ENCODE results near the gene CACNG8.
A peak's percentile ranks its signal among the peaks of the same experiment; 100 is the strongest.

The CACNG8 gene

DNA sequence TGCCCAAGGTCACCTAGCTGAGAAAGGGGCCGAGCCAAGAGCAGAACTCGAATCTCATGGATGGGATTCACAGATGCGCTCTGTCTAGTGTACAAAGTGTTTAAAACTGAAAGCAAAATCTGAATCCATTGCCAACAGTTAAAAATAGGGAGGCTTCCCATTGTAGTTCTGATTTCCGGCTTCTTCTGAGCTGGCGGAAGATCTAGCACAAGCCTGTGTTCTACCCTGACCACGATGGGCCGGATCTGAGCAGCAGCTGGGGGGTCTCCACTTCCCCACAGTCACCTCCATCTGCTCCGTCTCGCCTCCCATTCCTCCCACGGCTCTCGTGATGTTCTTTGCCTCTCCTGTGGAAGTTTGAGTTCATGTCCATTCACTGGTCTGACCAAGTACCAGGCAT is 2.4 kb downstream of the CACNG8 start:
- no peak for DNase-seq

DNA sequence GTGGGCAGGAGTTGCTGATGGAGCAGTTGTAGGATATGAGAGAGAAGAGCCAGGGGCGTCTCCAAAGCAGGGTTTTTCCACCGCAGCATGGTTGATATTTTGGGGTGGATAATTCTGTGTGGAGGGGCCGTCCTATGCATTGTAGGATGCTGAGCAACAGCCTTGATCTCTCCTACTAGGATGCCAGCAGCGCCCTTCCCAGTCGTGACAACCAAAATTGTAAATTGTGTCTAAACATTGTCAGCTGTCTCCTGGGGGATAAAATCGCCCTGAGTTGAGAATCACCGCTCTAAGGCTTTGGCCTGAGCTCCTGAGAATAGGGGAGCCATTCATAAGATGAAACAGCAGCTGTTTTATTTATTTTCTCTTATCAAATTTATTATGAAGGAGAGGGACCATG is 4.2 kb downstream of the CACNG8 start:
- DNase-seq = no peak

DNA sequence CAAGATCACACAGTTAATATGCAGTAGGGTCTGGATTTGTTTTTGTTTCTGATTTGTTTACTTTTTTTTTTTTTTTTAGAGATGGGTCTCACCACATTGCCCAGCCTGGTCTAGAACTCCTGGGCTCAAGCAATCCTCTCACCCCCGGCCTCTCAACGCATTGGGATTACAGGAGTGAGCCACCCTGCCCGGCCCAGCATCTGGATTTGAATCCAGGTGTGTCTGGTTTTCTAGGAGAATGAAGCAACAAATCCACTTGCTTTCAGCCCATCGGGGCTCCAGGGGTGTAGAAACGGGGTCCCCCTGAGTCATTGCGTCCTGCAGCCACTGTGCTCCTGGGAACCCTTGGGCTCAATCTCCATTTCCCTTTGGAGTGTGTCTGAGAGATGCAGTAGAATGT is 6.6 kb downstream of the CACNG8 start:
- no peak for DNase-seq

DNA sequence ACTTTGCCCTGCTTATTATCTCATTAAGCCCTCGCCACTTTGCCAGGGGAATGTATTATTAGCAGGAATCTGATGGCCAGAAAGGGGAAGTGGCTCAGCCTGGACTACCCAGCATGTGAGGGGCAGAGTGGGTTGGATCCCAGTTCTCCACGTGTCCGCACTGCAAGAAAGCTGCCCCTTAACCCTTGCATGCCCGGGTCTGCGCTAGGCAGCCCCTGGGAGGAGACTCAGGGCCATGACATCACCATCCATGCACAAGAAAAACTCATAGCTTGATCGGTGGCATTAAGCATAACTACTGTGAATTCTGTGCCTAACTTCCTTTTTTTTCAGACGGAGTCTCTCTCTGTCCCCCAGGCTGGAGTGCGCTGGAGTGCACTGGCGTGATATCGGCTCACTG is 8.9 kb downstream of the CACNG8 start:
- DNase-seq = no peak

DNA sequence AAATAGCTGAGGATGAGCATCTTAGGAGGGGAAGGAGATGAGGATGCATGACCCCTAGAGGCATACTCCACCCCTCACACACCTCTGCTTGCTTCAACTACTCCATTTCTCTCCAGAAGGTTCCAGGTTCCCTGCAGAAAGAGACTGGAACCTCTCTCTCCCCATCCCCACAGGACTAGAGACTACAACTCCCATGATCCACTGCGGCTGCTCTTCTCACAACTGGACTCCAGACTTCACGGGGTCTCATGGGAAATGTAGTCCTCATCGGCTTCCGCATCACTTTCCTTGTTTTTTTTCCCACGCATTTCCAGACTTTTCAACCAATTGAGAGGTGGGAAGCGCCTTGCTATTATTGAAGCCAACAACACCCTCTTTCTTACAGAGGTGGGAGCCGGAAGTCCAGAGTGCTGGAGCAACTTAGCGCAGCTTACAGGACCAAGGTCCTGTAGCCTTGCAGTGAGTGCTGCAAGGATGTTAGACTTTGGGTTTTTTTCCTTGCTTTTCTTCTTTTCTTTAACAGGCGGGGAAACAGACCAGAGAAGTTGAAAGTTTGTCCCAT is 14.8 kb downstream of the CACNG8 start:
- peak in 1 of 2 experiments; percentile 33 for DNase-seq

DNA sequence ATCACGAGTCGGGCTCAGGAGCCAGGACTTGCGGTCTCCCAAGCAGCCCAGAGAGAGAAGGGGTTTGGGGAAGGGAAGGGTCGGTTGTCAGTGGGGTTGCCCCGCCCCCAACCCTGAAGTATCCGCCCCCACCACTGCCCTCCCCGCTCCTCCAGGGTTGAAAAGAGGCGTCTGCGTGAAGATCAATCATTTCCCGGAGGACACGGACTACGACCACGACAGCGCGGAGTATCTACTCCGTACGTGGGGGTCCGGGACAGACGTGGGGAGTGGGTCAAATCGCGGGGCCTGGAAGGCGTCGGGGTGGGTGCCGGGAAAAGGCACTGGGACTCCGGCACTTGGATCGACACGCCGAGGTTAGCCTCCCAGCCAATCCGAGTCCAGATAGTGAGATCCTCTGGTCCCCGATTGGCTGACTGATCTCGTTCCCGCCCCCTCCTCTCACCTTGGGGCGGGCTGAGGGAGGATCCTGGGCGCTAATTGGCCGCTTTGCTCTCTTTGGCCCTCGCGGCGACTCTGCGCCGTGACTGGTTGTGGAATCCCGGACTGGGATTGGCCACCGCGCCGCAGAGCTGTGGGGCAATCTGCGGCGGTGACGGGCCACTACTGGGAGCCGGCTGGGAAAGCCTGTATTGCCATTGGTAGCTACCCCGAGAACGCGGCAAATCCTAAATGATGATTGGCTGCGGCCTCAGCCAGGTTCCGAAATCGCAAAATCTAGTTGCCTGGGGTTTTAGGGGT is 15.4 kb downstream of the CACNG8 start:
- no peak for DNase-seq

DNA sequence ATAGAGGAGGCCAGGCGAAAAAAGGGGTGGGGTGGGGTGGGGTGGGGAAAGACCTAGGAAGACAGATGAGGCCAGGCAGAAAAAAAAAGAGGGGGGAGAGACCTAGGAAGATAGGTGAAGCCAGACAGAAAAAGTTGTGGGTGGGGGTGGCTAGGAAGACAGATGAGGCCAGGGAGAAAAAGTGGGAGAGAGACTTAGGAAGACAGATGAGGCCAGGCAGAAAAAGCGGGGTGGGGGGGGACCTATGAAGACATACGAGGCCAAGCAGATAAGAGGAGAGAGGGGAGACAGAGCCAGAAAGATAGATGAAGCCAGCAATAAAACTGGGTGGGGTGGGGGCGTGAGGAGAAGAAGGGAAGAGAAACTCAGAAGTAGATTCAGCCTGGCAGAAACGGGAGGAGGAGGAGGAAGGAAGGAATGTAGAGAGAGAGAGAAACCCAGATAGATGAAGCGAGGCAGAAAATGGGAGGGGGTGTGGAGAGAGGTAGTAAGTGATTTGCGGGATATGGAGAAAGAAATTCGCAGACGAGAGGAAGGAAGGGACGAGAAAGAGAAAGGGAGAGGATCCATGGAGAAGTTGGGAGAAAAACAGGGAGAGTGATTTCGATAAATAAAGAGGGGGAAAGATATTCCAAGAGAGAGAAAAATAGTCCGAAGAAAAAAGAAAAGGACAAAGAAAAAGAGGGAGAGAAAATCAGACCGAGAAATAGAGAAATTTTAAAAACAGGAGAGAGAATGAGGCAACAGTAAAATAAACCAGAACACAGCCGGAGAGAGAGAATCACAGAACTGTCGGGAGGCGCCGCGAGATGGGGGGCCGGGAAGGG is 16.5 kb downstream of the CACNG8 start:
- DNase-seq = no peak

DNA sequence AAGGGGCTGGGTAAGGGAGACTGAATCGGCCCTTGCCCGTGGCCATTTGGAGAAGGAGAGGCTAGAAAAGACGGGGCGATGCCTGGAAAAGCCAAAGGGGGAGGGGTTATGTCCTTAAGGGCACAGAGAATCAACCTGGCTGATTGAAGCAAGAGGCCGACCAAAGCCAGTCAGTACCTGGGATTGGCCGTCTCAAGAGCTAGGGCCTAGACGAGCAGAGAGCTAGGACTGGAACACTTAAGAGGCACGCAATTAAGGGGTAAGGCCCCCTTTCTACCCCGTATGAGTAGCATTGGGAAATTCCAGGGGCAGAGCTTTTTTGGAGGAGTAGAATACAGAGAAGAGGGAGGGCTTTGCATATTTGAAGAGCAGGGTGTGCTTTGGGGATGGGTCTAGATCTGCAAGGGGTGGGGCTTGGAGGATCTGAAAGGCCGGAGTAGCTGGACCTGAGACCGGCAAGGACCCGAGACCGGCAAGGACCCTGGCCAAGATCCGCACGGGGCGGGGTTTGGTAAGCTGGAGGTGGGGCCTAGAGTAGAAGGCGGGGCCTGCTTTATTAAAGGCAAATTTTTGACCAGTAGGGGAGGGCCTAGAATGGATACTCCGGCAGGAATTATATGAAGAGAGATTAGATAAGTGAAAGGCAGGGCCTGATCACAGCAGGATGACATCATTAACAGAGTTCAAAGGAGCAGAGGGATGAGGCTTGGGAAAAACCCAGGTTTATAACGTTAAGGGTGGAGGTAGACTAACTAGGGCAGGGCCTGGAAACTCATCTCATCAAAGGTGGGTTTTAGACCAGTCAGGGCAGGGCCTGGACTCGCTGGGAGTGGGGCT is 18.0 kb downstream of the CACNG8 start:
- DNase-seq = no peak

DNA sequence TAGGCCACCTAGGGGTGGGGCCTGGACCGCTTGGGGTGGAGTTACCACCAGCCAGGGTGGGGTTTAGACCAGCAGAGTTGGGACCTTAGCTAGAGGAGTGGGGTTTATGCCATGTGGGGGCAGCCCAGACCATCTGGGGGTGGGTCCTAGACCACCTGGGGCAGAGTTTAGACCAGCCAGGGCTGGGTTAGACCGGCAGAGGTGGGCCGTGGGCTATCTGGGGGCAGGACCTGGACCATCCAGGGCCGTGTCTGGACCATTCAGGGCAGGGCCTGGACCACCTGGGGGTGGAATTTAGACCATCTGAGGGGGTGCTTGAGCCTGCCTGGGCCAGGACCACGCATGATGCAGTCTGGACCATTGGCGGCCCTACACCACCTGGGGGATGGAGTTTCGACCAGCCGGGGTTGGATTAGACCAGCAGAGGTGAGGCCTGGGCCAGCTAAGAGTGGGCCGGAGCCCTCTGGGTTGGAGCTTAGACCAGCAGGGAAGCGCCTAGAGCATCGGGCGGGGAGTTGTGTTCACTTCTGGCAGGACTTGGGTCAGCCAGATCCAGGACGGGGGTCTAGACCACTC is 18.7 kb downstream of the CACNG8 start:
- DNase-seq = no peak

DNA sequence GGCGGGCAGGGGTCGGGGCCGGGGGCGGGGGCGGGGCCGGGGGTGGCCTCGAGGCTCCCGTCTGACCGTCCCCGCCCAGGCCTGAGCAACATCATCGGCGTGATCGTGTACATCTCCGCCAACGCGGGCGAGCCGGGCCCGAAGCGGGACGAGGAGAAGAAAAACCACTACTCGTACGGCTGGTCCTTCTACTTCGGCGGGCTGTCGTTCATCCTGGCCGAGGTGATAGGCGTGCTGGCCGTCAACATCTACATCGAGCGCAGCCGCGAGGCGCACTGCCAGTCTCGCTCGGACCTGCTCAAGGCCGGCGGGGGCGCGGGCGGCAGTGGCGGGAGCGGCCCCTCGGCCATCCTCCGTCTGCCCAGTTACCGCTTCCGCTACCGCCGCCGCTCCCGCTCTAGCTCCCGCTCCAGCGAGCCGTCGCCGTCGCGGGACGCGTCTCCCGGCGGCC is 19.3 kb downstream of the CACNG8 start:
- DNase-seq = no peak

DNA sequence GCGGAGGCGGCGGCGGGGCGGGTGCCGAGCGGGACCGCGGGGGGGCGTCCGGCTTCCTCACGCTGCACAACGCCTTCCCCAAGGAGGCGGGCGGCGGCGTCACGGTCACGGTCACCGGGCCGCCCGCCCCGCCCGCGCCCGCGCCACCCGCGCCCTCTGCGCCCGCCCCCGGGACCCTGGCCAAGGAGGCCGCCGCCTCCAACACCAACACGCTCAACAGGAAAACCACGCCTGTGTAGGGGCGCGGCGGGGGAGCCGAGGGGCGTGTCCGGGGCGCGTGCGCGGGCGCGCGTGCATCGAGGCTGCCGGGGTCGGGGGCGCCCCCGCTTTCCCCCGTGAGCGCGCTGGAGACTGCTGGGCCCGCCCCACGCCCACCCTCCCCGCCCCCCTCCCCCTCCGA is 19.9 kb downstream of the CACNG8 start:
- no peak for DNase-seq

DNA sequence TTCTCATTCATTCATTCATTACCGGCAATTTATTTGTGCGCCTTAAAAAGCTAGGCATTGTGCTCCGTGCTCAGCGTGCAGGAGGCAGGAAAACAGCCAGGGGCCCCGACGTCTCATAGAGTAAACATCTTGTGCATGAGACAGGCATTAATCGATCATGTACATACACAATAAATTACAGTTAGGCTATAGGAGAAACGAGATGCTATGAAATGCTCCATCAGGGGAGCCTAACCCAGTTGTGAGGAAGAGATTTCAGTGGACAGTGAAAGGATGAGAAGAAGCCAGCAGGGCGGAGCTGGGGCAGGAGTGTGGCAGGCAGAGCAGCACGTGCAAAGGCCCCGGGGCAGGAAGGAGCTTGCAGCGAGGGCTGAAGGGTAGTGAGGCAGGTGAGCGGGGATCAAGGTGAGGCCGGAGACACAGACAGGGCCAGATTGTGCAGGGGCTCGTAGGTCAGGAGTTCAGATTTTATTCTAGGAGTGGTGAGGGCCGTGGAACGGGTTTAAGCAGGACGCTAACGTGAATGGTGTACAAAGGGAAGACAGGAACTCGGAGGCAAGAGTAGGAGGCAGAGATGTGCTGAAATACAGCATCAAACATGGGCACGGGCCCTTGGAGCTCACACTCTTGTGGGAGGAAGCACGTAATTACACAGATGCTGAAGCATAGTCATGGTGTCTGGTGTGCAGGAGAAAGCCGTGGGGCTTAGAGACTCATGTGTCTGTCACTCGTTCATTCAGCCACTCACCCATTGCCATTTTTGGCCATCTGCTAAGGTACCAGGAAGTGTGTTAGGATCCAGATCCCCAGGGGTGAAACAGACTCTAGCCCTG is 20.9 kb downstream of the CACNG8 start:
- no peak for DNase-seq

DNA sequence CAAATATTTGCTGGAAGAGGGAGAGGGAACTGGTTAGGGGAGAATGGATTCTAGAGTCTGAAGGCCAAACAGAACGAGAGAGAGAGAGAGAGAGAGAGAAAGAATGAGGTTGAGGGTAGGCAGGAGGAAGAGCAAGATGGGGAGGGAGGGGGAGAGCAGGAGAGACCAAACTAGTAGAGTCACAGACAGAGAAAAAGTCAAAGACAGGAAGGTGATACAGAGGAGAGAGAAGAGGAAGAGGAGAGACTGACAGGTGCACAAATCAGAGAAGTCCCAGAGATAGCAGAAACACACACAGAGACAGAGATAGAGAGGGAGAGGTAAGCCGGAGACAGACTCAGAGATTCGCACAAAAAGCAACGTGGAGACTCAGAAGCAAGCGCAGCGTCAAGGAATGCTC is 23.1 kb downstream of the CACNG8 start:
- no peak for DNase-seq

DNA sequence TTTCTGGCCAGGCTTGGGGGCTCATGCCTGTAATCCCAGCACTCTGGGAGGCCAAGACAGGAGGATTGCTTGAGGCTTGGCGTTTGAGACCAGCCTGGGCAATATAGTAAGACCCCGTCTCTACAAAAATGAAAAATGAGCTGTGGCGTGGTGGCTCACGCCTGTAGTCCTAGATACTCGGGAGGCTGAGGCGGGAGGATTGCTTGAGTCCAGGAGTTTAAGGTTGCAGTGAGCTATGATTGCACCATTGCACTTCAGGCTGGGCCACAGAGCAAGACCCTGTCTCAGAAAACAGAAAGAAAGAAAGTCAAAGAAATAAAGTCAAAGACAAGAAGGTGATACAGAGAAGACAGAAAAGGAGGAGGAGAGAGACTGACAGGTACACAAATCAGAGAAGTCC is 26.2 kb downstream of the CACNG8 start:
- DNase-seq = no peak

DNA sequence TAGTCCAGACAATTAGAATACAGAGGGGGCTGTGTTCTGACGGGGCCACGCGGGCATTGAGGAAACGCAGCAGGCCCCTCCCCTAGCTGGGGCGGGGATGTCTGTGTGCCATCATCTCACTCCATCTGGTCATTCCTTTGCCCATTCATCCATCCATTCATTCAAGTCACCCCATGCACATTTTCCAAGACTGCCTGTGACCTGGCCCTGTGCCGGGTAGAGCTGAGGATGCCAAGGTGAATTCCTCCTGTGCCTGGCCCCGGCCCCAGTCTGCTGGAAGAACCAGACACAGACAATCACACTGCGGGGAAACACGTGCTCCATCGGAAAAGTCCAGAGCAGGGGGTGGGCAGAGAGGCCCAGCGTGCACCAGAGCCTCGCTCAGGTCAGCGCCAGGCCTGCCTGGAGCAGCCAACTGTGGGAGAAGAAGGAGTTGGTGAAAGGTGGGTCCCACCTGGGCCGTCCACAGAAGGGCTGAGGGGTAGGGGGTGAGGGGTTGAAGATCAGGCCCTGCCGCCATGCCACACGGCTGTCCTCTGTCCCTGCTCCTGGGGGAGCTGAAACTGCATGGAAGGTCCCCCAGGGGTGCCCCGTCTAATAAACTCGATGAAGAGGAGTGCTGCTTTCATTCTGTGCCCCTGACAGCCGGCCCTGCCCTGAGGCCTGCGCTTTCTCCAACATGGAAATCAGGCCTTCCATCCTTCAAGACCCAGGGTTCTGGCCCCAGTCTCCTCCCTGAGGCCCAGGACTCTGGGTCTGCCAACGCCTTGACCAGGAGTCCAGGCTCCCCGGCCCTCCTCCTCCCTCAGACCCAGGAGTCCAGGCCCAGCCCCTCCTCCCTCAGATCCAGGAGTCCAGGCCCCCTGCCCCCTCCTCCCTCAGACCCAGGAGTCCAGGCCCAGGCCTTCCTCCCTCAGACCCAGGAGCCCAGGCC is 27.1 kb downstream of the CACNG8 start:
- no peak for DNase-seq

DNA sequence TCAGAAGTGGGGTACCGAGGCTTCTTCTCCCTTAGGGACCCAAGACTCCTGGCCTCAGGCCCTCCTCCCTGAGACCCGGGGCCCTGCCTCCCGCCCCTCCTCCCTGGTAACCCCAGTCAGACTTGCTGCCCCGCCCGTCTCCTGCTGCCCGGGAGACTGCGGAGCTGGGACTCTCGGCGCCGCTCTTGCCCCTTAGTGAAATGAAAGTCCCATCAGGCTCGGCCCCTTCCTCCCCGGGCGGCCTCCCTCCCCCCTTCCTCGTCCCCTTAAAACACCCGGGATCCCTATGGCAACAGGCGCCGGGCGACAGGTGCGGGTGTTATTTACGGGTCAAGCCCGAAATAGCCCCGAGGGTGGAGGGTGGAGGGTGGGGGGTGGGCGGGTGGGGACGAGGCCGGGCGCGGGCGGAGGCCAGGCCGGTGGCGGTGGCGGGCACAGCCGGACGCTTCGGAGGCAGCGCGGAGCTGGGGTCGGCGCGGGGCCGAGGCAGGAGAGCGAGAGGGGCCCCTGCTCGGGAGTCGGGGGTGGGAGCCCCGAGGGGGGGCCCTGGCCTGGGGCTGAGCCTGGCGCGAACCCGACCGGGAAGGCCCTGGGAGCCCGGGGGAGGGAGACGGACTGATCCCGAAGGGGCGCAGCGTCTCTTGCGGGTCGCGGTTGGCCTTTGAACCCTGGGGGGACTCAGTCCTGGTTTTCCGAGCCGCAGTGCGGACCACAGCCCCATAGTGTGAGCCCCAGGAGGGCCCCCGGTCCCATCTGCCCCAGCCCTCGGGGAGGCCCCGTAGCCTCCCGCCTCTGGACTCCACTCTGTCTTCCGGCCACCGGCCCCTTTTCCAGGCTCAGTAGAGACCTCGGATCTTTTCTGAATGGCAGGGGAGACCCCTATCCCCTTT is 28.7 kb downstream of the CACNG8 start, which contains the start of gene CACNG6:
CACNG6 (plus strand) TSS at position 414 of the 890 bp plus-strand sequence. CDS start 1,241 bp downstream, outside the sequence.
- DNase-seq = no peak

DNA sequence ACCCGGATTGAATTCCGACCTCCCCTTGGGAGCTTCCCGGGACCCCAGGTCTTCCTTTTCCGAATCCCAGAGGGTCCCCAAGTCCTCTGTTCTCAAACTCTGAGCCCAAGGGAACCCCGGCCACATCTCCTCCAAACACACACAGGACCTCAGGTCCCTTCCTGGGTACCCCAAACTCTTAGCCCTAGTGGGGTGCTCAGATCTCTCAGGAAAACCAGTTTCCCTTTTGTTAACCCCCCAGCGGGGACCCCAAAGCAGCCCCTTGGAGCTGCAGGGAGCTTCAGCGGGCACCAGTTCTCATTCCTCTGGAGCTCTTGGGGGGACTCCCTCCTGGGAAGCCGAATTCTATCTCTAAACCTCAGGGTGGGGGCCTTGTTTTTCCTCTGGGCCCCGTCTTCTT is 29.5 kb downstream of the CACNG8 start:
- no peak for DNase-seq

DNA sequence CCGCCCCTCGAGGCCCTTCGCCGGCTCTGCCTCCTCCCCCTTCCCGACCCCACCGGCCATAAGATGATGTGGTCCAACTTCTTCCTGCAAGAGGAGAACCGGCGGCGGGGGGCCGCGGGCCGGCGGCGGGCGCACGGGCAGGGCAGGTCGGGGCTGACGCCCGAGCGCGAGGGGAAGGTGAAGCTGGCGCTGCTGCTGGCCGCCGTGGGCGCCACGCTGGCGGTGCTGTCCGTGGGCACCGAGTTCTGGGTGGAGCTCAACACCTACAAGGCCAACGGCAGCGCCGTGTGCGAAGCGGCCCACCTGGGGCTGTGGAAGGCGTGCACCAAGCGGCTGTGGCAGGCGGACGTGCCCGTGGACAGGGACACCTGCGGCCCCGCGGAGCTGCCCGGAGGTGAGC is 30.1 kb downstream of the CACNG8 start:
- DNase-seq = no peak

DNA sequence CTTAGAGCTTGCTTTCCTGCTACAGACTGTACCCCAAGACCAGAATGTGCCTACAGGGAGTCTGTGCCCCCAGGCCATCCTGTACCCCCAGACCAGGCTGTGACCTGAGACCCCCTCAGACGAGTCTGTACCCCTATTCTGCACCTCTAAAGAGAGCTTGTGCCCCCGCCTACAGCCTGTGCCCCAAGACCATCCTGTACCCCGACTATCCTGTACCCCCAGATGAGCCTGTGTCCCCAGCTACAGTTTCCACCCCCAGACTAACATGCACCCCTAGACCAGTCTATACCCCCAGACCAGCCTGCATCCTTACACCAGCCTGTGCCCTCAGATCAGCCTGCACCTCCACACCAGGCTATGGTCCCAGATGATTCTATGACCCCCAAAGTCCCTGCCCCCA is 30.7 kb downstream of the CACNG8 start:
- no peak for DNase-seq
